Neutrophil (primary cell): Measurements from ENCODE around the gene CERT1.

Source experiments
- H3K27ac ChIP-seq: fragments of 200-600 bp; sonication (generic); 2 replicates; pipeline ENCODE4 v1.5.1; 2016; ENCODE audit warnings: mild to moderate bottlenecking, moderate library complexity
- H3K27me3 ChIP-seq: fragments of 200-600 bp; sonication (generic); 2 replicates; pipeline ENCODE4 v1.6.0; 2016; ENCODE audit warnings: mild to moderate bottlenecking
- H3K36me3 ChIP-seq: fragments of 200-600 bp; sonication (generic); 2 replicates; pipeline ENCODE4 v1.5.1; 2017
- H3K4me1 ChIP-seq, 2 experiments: fragments of 200-600 bp in 1 of 2; sonication (generic) in 1 of 2; 1 replicate in 1 of 2; 2 replicates in 1 of 2; pipeline versions ENCODE4 v1.5.1 to v1.6.1; 2013 to 2016; ENCODE audit warnings: low read depth in 1 of 2, low read length in 1 of 2, mild to moderate bottlenecking in 1 of 2, moderate library complexity in 1 of 2; ENCODE audit not compliant: control insufficient read depth in 1 of 2, insufficient read depth in 1 of 2
- H3K4me3 ChIP-seq, 2 experiments: fragments of 200-600 bp in 1 of 2; sonication (generic) in 1 of 2; 1 replicate in 1 of 2; 2 replicates in 1 of 2; pipeline ENCODE4 v1.5.1; 2013 to 2016; ENCODE audit warnings: low read depth in 1 of 2, low read length in 1 of 2, mild to moderate bottlenecking in 1 of 2, moderate library complexity in 1 of 2
- H3K9me3 ChIP-seq: fragments of 200-600 bp; sonication (generic); 2 replicates; pipeline ENCODE4 v1.5.1; 2016
- TF ChIP-seq, protein P1 (sequence below): fragments of 200-600 bp; sonication (generic); IDR thresholded peaks from 2 replicates; pipeline ENCODE4 v1.5.1; 2016; ENCODE audit warnings: antibody characterized with exemption

The CERT1 gene

DNA sequence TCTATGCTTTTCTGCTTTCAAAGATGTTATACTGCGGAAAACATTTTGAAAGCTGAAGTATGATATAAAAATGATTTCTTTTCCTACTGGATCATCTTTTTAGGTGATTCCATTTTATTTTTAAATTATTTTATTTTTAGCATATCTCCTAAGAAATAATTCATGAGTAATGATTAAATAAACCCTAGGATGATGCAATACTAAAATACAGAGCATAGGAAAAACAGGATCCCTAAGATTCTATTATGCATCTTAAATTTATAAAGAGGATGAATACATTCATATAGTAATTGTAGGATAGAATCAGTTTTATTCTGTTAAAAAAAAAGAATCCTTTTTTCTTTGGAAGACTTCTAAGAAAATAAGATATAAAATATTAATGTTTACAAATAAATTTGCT, 11.1 kb upstream of the CERT1 start:
- Histone ChIP-seq H3K4me3 (no peak overlapping the region), H3K4me1 (peaks cover 28 to 34% of the 10 kb centered on the region in 2 experiments), H3K9me3 (no peaks in the 10 kb centered on the region), H3K36me3 (no peaks in the 10 kb centered on the region), H3K27ac (no peak overlapping the region), H3K27me3 (no peaks in the 10 kb centered on the region)
- TF ChIP-seq, protein P1, sequence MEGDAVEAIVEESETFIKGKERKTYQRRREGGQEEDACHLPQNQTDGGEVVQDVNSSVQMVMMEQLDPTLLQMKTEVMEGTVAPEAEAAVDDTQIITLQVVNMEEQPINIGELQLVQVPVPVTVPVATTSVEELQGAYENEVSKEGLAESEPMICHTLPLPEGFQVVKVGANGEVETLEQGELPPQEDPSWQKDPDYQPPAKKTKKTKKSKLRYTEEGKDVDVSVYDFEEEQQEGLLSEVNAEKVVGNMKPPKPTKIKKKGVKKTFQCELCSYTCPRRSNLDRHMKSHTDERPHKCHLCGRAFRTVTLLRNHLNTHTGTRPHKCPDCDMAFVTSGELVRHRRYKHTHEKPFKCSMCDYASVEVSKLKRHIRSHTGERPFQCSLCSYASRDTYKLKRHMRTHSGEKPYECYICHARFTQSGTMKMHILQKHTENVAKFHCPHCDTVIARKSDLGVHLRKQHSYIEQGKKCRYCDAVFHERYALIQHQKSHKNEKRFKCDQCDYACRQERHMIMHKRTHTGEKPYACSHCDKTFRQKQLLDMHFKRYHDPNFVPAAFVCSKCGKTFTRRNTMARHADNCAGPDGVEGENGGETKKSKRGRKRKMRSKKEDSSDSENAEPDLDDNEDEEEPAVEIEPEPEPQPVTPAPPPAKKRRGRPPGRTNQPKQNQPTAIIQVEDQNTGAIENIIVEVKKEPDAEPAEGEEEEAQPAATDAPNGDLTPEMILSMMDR: no peak

DNA sequence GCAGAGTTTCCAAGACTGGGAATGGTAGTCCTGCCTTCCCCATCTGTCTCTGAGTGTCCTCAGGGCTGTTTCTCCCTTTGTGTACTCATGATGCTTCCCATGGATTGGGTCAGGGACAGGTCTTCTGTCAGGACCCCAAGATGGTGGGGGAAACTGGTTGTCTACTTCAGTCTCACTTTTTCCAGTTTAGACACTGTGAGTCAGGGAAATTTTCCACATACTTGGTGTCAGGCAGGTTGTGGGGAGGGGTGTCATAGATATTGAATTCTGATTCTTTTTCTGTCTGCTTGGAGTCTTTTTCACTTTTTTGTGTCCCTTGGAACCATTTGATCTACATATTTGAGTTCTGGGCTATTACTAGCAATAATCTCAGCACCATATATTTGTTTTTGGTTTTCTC, 10.6 kb upstream of the CERT1 start:
- no peak overlapping the region for H3K27ac ChIP-seq
- no peak overlapping the region for H3K4me3 ChIP-seq
- H3K36me3 ChIP-seq: no peaks in the 10 kb centered on the region
- H3K9me3 ChIP-seq: no peaks in the 10 kb centered on the region
- peaks cover 28 to 34% of the 10 kb centered on the region in 2 experiments for H3K4me1 ChIP-seq
- H3K27me3 ChIP-seq: no peaks in the 10 kb centered on the region
- TF ChIP-seq, protein P1: no peak

DNA sequence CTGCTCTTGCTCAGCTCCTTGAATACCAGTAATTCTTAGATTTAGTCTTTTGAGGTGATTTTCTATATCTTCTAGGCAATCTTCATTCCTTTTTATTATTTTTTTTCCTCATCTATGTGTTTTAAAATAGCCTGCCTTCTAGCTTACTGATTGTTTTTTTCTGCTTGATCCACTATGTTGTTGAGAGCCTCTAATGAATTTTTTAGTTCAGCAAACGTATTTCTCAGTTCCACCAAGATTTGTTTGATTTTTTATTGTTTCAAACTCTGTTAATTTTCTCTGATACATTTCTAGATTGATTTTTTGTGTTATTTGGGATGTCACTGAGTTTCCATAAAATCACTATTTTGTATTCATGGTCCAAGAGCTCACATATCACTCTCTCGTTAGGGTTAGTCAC, 9.8 kb upstream of the CERT1 start:
- Histone ChIP-seq H3K27ac (no peak overlapping the region), H3K27me3 (no peaks in the 10 kb centered on the region)
- TF ChIP-seq, protein P1: no peak

DNA sequence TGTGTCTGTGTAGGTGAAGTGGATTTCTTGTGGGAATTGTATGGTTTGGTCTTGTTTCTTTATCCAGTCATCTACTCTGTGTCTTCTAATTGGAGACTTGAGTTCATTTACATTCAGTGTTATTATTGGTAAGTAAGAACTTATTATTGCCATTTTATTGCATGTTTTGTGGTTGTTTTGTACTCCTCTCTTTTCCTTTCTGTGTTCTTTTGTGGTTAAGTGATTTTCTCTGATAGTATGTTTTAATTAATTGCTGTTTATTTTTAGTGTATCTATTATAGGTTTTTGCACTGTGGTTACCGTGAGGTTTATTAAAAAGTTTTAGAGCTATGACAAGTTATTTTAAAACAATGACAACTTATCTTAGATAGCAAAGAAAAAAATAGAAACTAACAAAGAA, 8.3 kb upstream of the CERT1 start:
- H3K4me3 ChIP-seq: no peak overlapping the region
- H3K27ac ChIP-seq: no peak overlapping the region
- H3K36me3 ChIP-seq: no peaks in the 10 kb centered on the region
- peaks cover 14 to 18% of the 10 kb centered on the region in 2 experiments for H3K4me1 ChIP-seq
- H3K9me3 ChIP-seq: no peaks in the 10 kb centered on the region
- H3K27me3 ChIP-seq: no peaks in the 10 kb centered on the region
- TF ChIP-seq, protein P1: no peak

More for the DNA sequence above, 9.8 kb upstream of the CERT1 start:
- H3K4me3 ChIP-seq: no peak overlapping the region
- H3K36me3 ChIP-seq: no peaks in the 10 kb centered on the region
- no peaks in the 10 kb centered on the region for H3K9me3 ChIP-seq
- H3K4me1 ChIP-seq: peaks cover 22 to 28% of the 10 kb centered on the region in 2 experiments

DNA sequence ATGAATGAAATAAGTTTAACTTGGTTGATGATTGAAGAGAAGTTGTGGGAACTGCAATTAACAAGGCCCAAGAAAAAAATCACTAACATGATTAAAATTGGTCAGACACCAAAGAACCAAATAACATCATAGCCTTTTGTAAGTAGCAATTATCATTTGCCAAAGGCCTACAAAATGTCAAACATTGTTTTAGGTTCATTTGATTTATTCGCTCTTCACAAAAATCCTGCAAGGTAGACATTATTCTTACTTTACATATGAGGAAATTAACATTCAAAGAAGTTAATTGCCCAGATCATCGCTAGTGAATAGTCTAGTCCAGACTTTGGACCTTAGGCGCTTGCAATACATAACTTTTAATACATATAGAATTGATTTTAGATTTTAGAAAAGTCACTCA, 2.9 kb upstream of the CERT1 start:
- TF ChIP-seq, protein P1: no peak

DNA sequence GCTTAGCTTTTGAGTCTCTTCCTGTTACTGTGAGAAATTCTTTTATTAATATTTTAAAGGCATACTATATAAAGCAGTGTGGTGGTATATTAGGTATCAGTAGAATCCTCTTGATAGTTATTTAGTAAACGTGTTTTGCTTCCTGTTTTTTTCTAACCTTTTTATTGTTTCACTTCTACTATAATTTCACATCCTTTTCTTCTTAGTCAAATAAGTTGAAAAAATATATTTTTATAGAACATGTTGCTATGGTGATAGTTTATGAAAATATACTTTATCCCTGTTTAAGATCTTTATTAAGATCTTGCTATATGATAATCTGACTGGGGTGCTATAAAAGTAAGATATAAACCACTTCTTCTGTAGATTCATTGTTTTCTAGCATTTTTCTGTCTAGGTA, 2.4 kb upstream of the CERT1 start:
- H3K4me3 ChIP-seq: no peak overlapping the region

More for the DNA sequence above, 2.9 kb upstream of the CERT1 start:
- H3K27me3 ChIP-seq: no peaks in the 10 kb centered on the region
- H3K27ac ChIP-seq: no peak overlapping the region
- H3K4me1 ChIP-seq: peaks cover 31 to 36% of the 10 kb centered on the region in 2 experiments
- H3K4me3 ChIP-seq: no peak overlapping the region
- H3K36me3 ChIP-seq: no peaks in the 10 kb centered on the region
- no peaks in the 10 kb centered on the region for H3K9me3 ChIP-seq

More for the DNA sequence above, 2.4 kb upstream of the CERT1 start:
- TF ChIP-seq, protein P1: no peak
- H3K27ac ChIP-seq: no peak overlapping the region
- H3K9me3 ChIP-seq: no peaks in the 10 kb centered on the region
- H3K27me3 ChIP-seq: no peaks in the 10 kb centered on the region
- H3K36me3 ChIP-seq: no peaks in the 10 kb centered on the region
- peaks cover 35 to 41% of the 10 kb centered on the region in 2 experiments for H3K4me1 ChIP-seq
